HL-60/S4 (cell line): ENCODE measurements around the gene STAT5B.
"Not testable (repeated sequence)": the region's sequence is repeated elsewhere in the genome, so short reads cannot be mapped to it uniquely, and the experiment has no call there.

Experiments used
- in situ Hi-C: fragments of 300-500 bp; cut with MboI; formaldehyde crosslinking; loops from 2 replicates; pipeline ENCODE4 v1.14.3; 2022; ENCODE audit warnings: low sequenced_read_pairs

STAT5B gene

GRCh38 chr17:42200706-42201457 lies 75.3 kb downstream of the STAT5B start:
- in situ Hi-C loops: no loop called here

- in situ Hi-C loops: no loop called here
Measured at GRCh38 chr17:42199416-42200011, 76.7 kb downstream of the STAT5B start.

- in situ Hi-C loops: no loop called here
Measured at GRCh38 chr17:42198897-42199296, 77.3 kb downstream of the STAT5B start.

- in situ Hi-C loops: no loop called here
Measured at GRCh38 chr17:42197564-42198156, 78.5 kb downstream of the STAT5B start.

GRCh38 chr17:42193969-42194899 lies 82.0 kb downstream of the STAT5B start, which contains the start of gene GHDC:
Gene GHDC, minus strand, starts transcription at chr17:42194494. Its CDS starts 913 bp downstream, at chr17:42193581.
- in situ Hi-C loops: no loop called here

- in situ Hi-C loops: no loop called here
Measured at GRCh38 chr17:42193216-42193968, 82.8 kb downstream of the STAT5B start.

- in situ Hi-C loops: no loop called here
Measured at GRCh38 chr17:42192189-42193126, 83.7 kb downstream of the STAT5B start.

- in situ Hi-C loops: no loop called here
Measured at GRCh38 chr17:42191275-42191608, 84.9 kb downstream of the STAT5B start.

GRCh38 chr17:42190491-42191274 lies 85.5 kb downstream of the STAT5B start:
- in situ Hi-C loops: no loop called here

- in situ Hi-C loops: no loop called here
Measured at GRCh38 chr17:42189651-42189965, 86.6 kb downstream of the STAT5B start.

GRCh38 chr17:42188749-42189650 lies 87.2 kb downstream of the STAT5B start:
- in situ Hi-C loops: no loop called here

GRCh38 chr17:42187833-42188232 lies 88.4 kb downstream of the STAT5B start:
- in situ Hi-C loops: no loop called here

GRCh38 chr17:42186191-42186590 lies 90.0 kb downstream of the STAT5B start:
- in situ Hi-C loops: not testable (repeated sequence)

GRCh38 chr17:42185621-42185930 lies 90.6 kb downstream of the STAT5B start:
- in situ Hi-C loops: no loop called here

- in situ Hi-C loops: no loop called here
Measured at GRCh38 chr17:42184713-42185620, 91.2 kb downstream of the STAT5B start, which contains the start of gene HCRT. Gene HCRT, minus strand, starts transcription at chr17:42185452. Its CDS starts 87 bp downstream, at chr17:42185365.
